Hepatocyte (in vitro differentiated cells): ENCODE data around the gene SERPINA3. TPM values are rescaled to one million over a fixed set of nuclear protein-coding genes. Genes with fewer than 3 reads are reported as not detected.

Source experiments
- DNase-seq: peaks from one replicate; pipeline ENCODE4 v3.0.0-alpha.2; 2016; ENCODE audit warnings: low spot score
- H2AFZ ChIP-seq: fragments of 200-600 bp; sonication (generic); 2 replicates; pipeline ENCODE4 v1.6.0; 2016; ENCODE audit warnings: antibody characterized with exemption, mild to moderate bottlenecking
- H3K27ac ChIP-seq: fragments of 200-600 bp; sonication (generic); 2 replicates; pipeline ENCODE4 v1.5.1; 2016; ENCODE audit warnings: mild to moderate bottlenecking
- H3K27me3 ChIP-seq: fragments of 200-600 bp; sonication (generic); 2 replicates; pipeline ENCODE4 v1.6.1; 2016
- H3K36me3 ChIP-seq: fragments of 200-600 bp; sonication (generic); replicated peaks from 2 replicates; pipeline ENCODE4 v1.5.1; 2016; ENCODE audit warnings: low read depth; ENCODE audit not compliant: insufficient read depth
- H3K4me1 ChIP-seq: fragments of 200-600 bp; sonication (generic); 2 replicates; pipeline ENCODE4 v1.5.1; 2016; ENCODE audit warnings: mild to moderate bottlenecking, moderate library complexity; ENCODE audit not compliant: insufficient read depth
- H3K4me2 ChIP-seq: fragments of 200-600 bp; sonication (generic); 2 replicates; pipeline ENCODE4 v1.6.0; 2016
- H3K4me3 ChIP-seq: fragments of 200-600 bp; sonication (generic); 2 replicates; pipeline ENCODE4 v1.5.1; 2016; ENCODE audit warnings: mild to moderate bottlenecking
- H3K79me2 ChIP-seq: fragments of 200-600 bp; sonication (generic); 2 replicates; pipeline ENCODE4 v1.6.0; 2017; ENCODE audit warnings: mild to moderate bottlenecking
- H3K9me2 ChIP-seq: fragments of 200-600 bp; sonication (generic); replicated peaks from 2 replicates; pipeline ENCODE4 v1.6.0; 2017; ENCODE audit warnings: mild to moderate bottlenecking; ENCODE audit not compliant: insufficient read depth
- H3K9me3 ChIP-seq: fragments of 200-600 bp; sonication (generic); 2 replicates; pipeline ENCODE4 v1.5.1; 2016; ENCODE audit warnings: low read depth, mild to moderate bottlenecking
- H4K20me1 ChIP-seq: fragments of 200-600 bp; sonication (generic); 2 replicates; pipeline ENCODE4 v1.6.0; 2016; ENCODE audit warnings: mild to moderate bottlenecking; ENCODE audit not compliant: insufficient read depth, poor library complexity, severe bottlenecking
- CTCF ChIP-seq: fragments of 200-600 bp; sonication (generic); IDR thresholded peaks from 2 replicates; pipeline ENCODE4 v1.5.1; 2016; ENCODE audit warnings: antibody characterized with exemption, mild to moderate bottlenecking; ENCODE audit not compliant: poor library complexity
- EZH2 ChIP-seq: fragments of 200-600 bp; sonication (generic); IDR thresholded peaks from 2 replicates; pipeline ENCODE4 v1.6.1; 2016; ENCODE audit warnings: antibody characterized with exemption, mild to moderate bottlenecking, borderline replicate concordance
- EZH2phosphoT487 ChIP-seq: fragments of 200-600 bp; sonication (generic); IDR thresholded peaks from one replicate; pipeline ENCODE4 v1.6.1; 2018; ENCODE audit warnings: antibody characterized with exemption, mild to moderate bottlenecking, low read depth, moderate library complexity; ENCODE audit not compliant: unreplicated experiment, severe bottlenecking
- WGBS: methylation state at CpG from one replicate; pipeline ENCODE4 v1.1.6; 2016; ENCODE audit warnings: low lambda C conversion rate; ENCODE audit errors: missing lambda C conversion rate; 5-methylcytosine and 5-hydroxymethylcytosine counted together
- polyA plus RNA-seq: library from polyadenylated mRNA; unstranded; fragments of >200 nt; fragmentation: Nextera tagmentation; extraction: Ambion mirVana; gene quantifications from 2 replicates; pipeline ENCODE4 v1.2.1, GENCODE V29; 2016
- total RNA-seq: library from RNA; depleted of rRNA; stranded (reverse); fragments of >200 nt; gene quantifications from 2 replicates; pipeline ENCODE4 v1.2.3, GENCODE V29; 2014

The SERPINA3 gene
- total and polyA plus RNA-seq, 2 experiments from 2014 or later: 359 to 457 TPM

GRCh38 chr14:94638961-94639817 is 27.0 kb downstream of the SERPINA3 start:
- no peaks in the 10 kb centered on the region for H3K9me2 ChIP-seq
- 90% methylated on average over 11 of the region's 11 CpGs for WGBS
- H3K4me1 ChIP-seq: no peaks in the 10 kb centered on the region
- H3K4me2 ChIP-seq: no peak overlapping the region
- no peaks in the 10 kb centered on the region for H3K79me2 ChIP-seq
- H3K9me3 ChIP-seq: no peaks in the 10 kb centered on the region
- no peak overlapping the region for H2AFZ ChIP-seq
- H4K20me1 ChIP-seq: no peaks in the 10 kb centered on the region
- DNase-seq: no peak
- no peaks in the 10 kb centered on the region for H3K27me3 ChIP-seq
- TF ChIP-seq CTCF: no peak
- TF ChIP-seq EZH2phosphoT487: no peak
- no peak for TF ChIP-seq EZH2
- H3K36me3 ChIP-seq: no peaks in the 10 kb centered on the region
- H3K27ac ChIP-seq: no peak overlapping the region
- H3K4me3 ChIP-seq: no peak overlapping the region

- 86% methylated on average over 10 of the region's 10 CpGs for WGBS
Observed at GRCh38 chr14:94640721-94641631, 28.8 kb downstream of the SERPINA3 start.

GRCh38 chr14:94641632-94641955 is 29.4 kb downstream of the SERPINA3 start:
- Histone ChIP-seq H2AFZ (no peak overlapping the region), H3K36me3 (no peaks in the 10 kb centered on the region), H3K9me2 (no peaks in the 10 kb centered on the region), H3K4me1 (no peaks in the 10 kb centered on the region), H3K4me3 (no peak overlapping the region), H3K9me3 (no peaks in the 10 kb centered on the region), H4K20me1 (no peaks in the 10 kb centered on the region), H3K4me2 (no peak overlapping the region), H3K27me3 (no peaks in the 10 kb centered on the region), H3K79me2 (no peaks in the 10 kb centered on the region), H3K27ac (no peak overlapping the region)
- TF ChIP-seq EZH2 (no peak), EZH2phosphoT487 (no peak), CTCF (no peak)
- no peak for DNase-seq
- WGBS: 98% methylated on average over 12 of the region's 12 CpGs

More at GRCh38 chr14:94640721-94641631, 28.8 kb downstream of the SERPINA3 start:
- H3K4me3 ChIP-seq: no peak overlapping the region
- H3K9me2 ChIP-seq: no peaks in the 10 kb centered on the region
- no peak overlapping the region for H3K4me2 ChIP-seq
- H3K36me3 ChIP-seq: no peaks in the 10 kb centered on the region
- TF ChIP-seq EZH2phosphoT487: no peak
- TF ChIP-seq CTCF: no peak
- TF ChIP-seq EZH2: no peak
- H3K4me1 ChIP-seq: no peaks in the 10 kb centered on the region
- H2AFZ ChIP-seq: no peak overlapping the region
- peak; percentile 23 for DNase-seq
- no peaks in the 10 kb centered on the region for H3K27me3 ChIP-seq
- H4K20me1 ChIP-seq: no peaks in the 10 kb centered on the region
- H3K27ac ChIP-seq: no peak overlapping the region
- no peaks in the 10 kb centered on the region for H3K79me2 ChIP-seq
- H3K9me3 ChIP-seq: no peaks in the 10 kb centered on the region
